Measurements from ENCODE around the gene NXPH3.

GRCh38 chr17:49587366-49588073, 11.8 kb downstream of the NXPH3 start:
- TF ChIP-seq HNRNPUL1 (IDR thresholded peaks at IDR 0.05; ENCODE audit: low read length) (no peak), BRCA1 (IDR thresholded peaks at IDR 0.05) (no peak), BRCA1 (CRISPR knock-in tag; IDR thresholded peaks at IDR 0.05) (no peak), BACH1 (tag; IDR thresholded peaks at IDR 0.05) (no peak), MEIS2 (IDR thresholded peaks at IDR 0.05; ENCODE audit: partially characterized antibody) (no peak), GATAD2A (IDR thresholded peaks at IDR 0.05) (no peak), CTCF (IDR thresholded peaks at IDR 0.05 in 2 of 3, conservative IDR thresholded peaks at IDR 0.05 in 1 of 3; ENCODE audit: insufficient read depth in 2 of 3, low read depth in 1 of 3, low read length in 3 of 3) (no peak), POLR2A (conservative IDR thresholded peaks at IDR 0.05) (no peak), PRDM10 (IDR thresholded peaks at IDR 0.05; ENCODE audit: partially characterized antibody) (no peak), CBX5 (IDR thresholded peaks at IDR 0.05; ENCODE audit: borderline replicate concordance, low read depth) (no peak), REST (IDR thresholded peaks at IDR 0.05; ENCODE audit: borderline replicate concordance) (no peak), REST (CRISPR knock-in tag; IDR thresholded peaks at IDR 0.05; ENCODE audit: low read depth) (no peak), HNRNPK (IDR thresholded peaks at IDR 0.05; ENCODE audit: low read depth, low read length, poor library complexity, severe bottlenecking) (no peak)

Data from K562 (cell line).